SK-N-SH (cell line): ENCODE results near the gene NDUFS8.

Source experiments
- CTCF ChIP-seq: fragments of 200-600 bp; sonication (generic); IDR thresholded peaks from 2 replicates; pipeline ENCODE4 v1.6.1; 2017; ENCODE audit warnings: antibody characterized with exemption, mild to moderate bottlenecking, moderate library complexity
- REST ChIP-seq: IDR thresholded peaks from 2 replicates; pipeline ENCODE4 v1.6.1; 2012; ENCODE audit warnings: mild to moderate bottlenecking, low read depth, low read length, moderate library complexity
- USF1 ChIP-seq: IDR thresholded peaks from 2 replicates; pipeline ENCODE4 v1.4.0; 2012; ENCODE audit warnings: low read depth, borderline replicate concordance

GRCh38 chr11:68027667-68028066, 2.8 kb upstream of the NDUFS8 start:
- TF ChIP-seq CTCF, result no peak
- no peak for TF ChIP-seq USF1
- no peak for TF ChIP-seq REST
